Head of caudate nucleus (tissue), 42 donors: ENCODE data around the gene VPS50.

ENCODE experiments used
- DNase-seq, 42 donors: peaks; one replicate each; pipeline versions ENCODE4 v3.0.0 to v3.0.0-alpha.2; 2020 to 2021; ENCODE audit warnings: mixed read lengths in 7 of 42
- intact Hi-C: fragments of 100-400 bp; cut with DNase I; formaldehyde crosslinking; loops from one replicate; pipeline ENCODE4 v1.15.0; 2022

VPS50 gene, protein sequence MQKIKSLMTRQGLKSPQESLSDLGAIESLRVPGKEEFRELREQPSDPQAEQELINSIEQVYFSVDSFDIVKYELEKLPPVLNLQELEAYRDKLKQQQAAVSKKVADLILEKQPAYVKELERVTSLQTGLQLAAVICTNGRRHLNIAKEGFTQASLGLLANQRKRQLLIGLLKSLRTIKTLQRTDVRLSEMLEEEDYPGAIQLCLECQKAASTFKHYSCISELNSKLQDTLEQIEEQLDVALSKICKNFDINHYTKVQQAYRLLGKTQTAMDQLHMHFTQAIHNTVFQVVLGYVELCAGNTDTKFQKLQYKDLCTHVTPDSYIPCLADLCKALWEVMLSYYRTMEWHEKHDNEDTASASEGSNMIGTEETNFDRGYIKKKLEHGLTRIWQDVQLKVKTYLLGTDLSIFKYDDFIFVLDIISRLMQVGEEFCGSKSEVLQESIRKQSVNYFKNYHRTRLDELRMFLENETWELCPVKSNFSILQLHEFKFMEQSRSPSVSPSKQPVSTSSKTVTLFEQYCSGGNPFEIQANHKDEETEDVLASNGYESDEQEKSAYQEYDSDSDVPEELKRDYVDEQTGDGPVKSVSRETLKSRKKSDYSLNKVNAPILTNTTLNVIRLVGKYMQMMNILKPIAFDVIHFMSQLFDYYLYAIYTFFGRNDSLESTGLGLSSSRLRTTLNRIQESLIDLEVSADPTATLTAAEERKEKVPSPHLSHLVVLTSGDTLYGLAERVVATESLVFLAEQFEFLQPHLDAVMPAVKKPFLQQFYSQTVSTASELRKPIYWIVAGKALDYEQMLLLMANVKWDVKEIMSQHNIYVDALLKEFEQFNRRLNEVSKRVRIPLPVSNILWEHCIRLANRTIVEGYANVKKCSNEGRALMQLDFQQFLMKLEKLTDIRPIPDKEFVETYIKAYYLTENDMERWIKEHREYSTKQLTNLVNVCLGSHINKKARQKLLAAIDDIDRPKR

DNA sequence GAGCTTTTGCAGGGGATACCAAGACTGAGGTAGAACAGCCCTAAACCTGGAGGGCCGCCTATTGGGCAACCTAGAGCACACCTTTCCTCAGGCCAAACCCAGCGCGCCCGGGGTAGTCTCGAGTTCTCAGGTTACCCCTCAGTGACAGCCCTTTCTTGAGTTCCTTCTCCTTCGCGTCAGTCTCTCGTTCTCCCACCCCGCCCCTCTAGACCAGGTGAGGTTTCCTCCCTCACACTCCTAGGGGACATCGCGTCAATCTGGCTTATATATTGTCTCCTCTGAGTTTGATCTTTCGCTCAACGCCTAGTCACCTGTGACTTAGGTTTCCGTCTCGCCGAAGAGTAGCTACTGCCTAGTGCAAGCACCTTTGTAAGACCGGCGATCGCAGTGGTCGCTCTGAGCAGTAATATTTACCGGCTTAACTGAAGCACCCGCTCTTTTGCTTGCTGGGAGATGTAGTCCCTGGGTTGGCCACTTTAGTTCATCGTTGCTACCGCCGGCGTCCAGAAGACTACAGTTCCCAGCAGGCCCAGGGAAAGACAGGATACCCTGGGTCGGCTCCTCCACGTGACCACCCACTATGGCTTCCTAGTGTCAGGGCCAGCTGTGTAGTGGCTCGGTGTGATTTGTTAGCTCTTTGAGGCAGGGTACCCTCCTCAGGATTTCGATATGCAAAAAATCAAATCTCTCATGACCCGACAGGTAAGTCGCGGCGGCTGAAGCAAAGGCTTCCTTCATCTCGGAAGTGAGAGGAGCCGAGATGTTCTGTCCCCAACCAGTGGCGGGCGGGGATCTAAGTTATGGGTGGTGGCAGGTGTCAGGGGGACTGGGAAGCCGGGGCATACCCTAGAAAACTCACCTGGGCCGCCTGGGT is at the start of gene VPS50:
TSS of gene VPS50 (plus strand) at position 568 of the 874 bp plus-strand sequence. CDS start at position 670, 102 bp downstream.
- intact Hi-C loops: no loop called here

DNA sequence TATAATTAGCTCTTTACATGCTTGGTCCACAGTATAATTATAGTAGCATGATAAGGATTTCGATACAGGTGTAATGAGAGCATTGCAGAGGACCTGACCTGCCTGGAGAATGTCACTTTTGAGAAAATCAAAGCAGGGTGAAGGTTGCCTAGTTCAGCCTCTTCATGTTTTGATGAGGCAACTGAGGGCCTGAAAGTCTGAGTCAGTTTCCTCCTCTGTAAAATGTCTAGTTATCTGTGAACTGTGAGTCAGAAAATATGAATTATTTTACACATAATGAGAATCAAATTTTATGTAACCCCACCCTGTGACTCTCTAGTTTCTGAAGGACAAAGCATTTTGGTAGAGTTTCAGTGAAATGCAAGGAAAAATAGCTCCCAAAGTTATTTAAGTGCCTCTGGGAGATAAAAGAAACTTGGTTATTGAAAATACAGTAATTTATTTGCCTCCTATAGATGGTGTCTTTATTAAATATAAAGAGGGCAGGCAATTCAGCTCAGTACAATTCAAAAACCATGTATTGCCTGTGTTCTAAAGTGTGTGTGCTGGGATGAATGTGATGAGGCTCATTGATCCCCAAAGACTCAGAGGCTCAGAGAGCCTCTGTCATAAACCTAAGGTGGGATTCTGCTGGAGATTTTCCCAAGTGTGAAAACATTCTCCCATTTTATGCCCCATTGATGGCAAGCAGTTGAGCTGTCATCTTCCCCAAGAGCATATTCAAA is 46.7 kb upstream of the VPS50 start:
- intact Hi-C loops: no loop called here
- DNase-seq: peak in 18 of 42 donors; percentile 1 to 64 (median 14)

More for the DNA sequence above, at the start of gene VPS50:
- DNase-seq: peak; percentile 93 to 100 (median 98)

DNA sequence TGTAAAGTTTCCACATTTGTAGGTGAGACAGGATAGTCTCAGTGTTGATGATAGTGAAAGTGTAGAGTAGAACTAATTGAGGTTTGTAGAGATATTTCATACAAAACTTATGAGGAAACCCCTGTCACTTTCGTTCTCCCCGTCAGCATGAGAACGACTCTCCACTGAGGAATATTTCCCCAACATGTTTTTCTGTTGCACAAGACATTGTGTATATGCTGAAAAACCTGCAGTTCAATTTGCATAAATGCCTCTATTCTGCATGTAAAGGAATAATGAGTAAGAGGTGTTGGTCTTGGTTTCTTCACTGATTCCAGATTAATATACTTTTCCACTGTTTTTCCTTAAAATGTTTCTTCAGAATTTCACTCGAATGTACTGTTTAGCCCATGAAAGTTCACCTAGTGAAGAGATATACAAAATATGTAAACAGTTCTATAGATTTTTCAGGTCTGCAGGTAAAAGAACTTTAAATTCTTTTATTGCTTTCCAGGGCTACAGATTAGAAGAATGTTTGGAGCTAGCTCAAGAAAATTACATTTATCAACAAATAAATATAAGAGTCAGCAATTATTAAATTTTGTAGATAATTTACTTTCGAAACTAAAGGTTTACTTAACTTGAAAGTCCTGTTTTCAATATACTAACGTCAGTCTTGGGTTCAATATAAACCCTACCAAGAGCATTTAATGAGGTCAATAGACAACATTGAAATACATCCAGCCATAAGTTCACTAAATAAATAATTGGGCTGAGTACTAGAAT is 43.1 kb upstream of the VPS50 start:
- DNase-seq: no peak
- intact Hi-C loops: no loop called here

DNA sequence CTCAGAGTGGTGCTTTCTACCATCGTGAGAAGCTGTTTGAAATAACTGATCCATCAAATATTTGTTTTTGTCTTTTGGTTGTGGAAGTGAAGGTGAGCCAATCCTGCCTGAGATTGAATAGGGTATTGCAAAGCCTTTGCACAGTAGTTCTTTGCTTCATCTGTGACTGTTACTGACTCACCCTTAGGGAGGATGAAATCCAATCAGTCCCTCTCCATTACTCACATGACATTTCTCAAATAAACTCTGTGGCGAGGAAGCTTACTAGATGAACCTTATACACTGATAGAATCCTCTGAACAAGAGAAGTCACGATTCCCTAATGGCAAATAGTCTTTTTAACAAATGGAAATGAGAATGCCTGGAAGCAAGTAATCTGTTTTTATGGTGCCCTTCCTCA is 37.8 kb upstream of the VPS50 start:
- no peak for DNase-seq
- intact Hi-C loops: no loop called here

DNA sequence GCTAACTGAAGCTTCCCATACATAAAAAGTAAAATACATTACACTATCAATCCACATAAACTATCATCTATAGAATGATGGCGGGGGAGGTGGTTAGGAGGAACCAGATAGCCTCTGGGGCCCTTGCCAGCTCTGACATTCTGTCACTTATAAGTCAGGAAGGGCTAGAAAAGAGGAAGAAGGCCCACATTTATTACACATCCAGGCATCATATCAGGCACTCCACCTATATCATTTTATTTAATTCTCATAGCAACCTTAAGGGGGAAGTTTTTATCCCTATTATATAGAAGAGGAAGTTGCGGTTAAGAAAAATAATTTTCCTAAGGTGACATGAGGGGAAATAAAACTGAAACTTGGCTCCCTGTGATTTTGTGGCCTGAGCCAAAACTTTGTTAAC is 35.8 kb upstream of the VPS50 start:
- DNase-seq: no peak

DNA sequence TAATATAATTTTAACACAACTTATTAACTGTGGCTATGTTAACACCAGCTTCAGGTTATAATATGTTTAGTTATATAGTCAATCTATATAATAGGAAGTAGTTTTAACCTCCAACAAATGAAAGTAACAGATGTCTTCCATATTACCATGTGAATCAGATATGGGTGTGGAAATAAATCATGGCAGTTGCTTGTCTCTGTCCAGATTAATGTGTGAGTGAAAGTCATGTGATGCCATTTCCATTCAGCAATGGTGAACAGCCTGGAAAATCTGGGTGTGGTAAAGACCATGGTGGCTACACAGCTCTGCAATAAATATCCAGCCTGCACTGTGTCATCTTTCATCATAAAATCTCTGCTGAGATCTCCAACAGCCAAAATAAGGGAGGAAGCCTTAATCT is 33.7 kb upstream of the VPS50 start:
- intact Hi-C loops: no loop called here
- DNase-seq: no peak

More for the DNA sequence above, 35.8 kb upstream of the VPS50 start:
- intact Hi-C loops: no loop called here

DNA sequence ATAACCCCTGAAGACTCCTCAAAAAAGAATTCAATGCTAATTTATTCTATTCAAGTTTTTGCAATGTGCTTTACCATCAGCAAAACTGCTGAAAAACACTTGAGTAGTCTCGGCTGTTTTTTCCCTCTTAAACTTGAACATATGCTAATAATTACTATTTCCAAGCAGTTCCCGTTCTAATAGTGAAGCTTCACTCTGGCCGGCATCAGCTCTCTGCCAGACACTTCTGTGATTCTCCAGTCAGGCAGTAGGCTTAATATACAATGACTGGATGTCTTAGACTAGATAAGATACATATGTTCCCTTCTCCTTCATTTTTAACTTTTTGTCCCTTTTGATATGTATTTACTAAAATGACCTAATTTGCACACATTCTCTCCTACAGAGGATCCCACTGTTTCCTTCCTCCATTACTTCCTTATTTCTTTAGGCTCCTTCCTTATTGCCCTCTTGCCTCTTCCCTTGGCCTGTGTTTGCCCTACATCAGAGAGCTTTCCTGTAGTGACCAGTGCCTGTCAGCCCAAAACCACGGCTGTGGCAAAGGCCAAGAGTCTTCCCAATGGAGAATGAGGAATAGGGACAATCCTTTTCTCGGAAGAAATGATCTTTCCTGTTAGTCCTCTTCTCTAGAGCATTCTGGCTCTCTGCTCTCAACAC is 29.4 kb upstream of the VPS50 start:
- intact Hi-C loops: no loop called here
- DNase-seq: no peak

DNA sequence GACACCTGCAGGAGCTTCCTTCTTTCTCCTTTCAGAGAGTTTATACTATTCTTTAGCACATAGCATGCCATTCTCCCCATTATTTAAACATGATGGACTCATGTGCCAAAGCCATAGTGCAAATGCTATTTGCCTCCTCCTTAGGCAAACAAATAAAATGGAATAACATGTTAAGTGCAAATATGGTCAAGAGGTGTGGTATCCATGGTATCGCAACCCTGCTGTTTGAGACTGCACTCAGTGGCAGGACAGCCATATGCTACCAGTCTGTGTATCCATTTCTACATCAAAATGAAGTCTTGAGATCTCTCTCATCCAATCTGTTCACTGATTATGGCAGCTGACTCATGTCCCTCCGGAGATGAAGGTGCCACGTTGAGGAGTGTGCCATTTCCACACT is 28.7 kb upstream of the VPS50 start:
- intact Hi-C loops: no loop called here
- no peak for DNase-seq

DNA sequence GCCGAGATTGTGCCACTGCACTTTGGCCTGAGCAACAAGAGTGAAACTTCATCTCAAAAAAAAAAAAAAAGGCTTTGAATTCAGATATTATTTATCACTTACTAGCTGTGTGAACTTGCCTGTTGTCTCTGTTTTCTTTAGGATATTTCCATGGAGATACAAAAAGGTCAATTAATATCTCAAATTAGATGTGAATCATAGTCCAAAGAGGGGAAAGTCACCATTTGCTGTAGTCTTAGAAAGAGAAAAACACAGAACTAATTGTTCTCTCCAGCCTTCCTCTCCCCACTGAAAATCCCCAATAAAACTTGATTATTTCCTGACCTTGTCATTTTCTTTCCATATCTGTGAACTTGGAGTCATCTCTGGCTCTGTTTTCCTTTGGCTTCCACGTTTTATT is 27.1 kb upstream of the VPS50 start:
- no peak for DNase-seq
- intact Hi-C loops: no loop called here

DNA sequence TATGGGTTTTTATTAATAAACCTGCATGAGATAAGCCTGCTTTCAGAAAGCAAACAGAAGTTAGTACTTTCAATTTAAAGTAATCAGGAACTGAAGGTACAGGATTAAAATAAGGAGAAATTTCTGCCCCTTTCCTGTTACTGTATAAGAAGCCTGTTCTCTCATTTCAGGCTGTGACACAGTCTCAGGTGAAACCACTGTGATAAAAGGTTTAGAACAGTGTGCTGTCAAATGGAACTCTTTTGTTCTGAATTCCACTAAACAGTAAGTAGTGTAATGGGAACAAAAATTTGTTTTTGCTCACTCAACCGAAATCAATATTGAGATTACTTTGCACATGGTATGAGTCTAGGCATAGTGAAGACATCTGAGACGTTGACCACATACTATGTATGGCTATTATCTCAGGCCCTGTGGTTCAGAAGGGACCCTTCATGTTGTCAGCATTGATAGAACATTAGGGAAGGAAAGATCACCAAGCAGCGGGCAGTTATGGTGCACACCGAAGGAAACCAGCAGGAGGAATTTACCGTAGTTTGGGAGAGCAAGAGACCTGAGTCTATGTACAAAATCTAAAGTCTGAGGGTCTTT is 20.8 kb upstream of the VPS50 start:
- intact Hi-C loops: no loop called here
- DNase-seq: no peak

DNA sequence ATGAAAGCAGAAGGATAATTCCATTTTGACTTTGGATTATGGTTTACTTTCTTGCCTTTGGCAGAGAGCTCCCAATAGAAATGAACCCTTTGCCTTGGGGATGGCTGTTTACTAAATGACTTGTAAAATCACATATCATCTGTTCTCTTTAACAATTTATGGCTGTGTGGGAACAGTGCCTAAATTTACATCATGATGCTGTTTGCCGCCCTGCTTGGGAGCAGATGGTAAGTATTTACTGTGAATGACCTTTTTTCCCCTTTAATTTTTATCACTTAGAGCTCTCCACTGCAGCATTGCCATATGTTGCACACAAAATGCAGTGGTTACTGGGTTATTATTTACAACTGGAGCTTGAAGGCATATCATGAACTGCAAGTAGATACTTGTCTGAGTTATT is 19.3 kb upstream of the VPS50 start:
- no peak for DNase-seq
- intact Hi-C loops: no loop called here

DNA sequence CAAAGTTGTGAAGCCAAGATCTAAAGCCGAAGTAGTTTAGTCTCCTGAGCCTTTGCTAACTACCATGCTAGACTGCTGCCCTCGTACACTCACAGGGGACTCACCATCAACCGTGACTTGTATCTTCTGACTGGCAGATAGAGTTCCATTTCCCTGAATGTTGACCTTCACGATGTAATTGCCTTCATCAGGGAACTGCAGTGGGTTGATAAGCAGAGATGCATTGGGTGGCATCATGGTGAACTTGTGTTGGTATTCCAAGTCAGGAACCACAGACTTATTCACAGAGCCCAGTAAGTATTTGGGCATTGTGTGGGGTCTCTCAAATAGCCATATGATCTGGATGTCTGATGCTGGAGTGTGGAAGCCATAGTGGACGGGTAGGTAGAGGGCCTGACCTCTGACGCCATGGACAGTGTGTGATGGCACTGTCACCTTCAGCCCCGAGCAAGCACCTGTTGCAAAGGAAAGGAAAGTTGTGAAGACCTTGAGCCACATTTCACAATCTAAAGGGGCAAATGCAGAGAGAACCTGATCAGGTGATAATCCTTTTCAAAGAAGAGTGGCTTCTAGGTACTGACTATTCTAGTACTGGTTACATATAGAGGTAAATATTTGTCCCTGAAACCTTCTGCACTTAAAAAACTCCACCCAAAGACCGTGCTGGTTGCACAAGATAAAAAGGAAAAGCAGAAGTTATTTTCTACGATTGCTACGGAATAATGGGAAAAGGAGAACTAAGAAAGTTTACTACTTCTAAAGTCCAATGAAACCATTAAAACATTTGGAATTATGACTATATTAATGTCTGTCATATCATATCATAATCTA is 13.0 kb upstream of the VPS50 start:
- no peak for DNase-seq
- intact Hi-C loops: no loop called here

DNA sequence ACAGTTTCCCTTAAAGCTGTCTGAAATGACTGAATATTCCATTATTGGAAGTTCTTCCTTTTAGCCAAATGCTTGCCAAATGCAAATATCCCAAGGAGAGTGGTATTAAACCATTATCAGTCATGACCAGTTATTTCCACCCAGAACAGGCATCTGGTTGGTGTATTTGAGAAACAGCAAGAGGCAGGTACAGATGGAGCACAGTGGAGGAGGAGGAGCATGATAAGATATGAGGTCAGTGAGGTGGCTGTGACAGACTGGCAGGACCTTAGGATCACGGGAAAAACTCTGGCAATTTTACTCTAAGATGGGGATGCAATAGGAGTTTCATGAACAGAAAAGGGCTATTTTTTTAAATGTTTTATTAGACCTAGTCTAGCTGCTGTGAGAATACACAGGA is 12.3 kb upstream of the VPS50 start:
- no peak for DNase-seq
- intact Hi-C loops: no loop called here

DNA sequence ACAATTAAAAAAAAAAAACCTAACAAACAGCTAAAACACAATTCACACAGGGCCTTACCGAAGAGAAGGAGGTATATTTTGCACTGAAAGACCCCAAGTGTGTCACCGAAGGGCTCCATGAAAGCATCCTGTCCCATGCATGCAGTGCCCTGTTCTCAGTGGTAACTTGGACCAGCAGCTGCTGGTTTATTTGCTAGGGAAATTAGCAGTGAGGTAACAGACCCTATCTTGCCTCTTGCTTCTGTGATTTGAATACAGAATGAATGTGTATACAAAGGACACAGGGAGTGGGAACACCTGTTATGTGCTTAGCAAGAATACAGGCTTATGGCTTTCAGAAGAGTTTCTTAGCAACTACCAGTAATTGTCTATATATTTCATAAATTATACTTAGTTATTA is 5.9 kb upstream of the VPS50 start, which contains the start of gene HEPACAM2:
TSS of gene HEPACAM2 (minus strand) at position 160 of the 400 bp plus-strand sequence.
- intact Hi-C loops: no loop called here
- DNase-seq: no peak

DNA sequence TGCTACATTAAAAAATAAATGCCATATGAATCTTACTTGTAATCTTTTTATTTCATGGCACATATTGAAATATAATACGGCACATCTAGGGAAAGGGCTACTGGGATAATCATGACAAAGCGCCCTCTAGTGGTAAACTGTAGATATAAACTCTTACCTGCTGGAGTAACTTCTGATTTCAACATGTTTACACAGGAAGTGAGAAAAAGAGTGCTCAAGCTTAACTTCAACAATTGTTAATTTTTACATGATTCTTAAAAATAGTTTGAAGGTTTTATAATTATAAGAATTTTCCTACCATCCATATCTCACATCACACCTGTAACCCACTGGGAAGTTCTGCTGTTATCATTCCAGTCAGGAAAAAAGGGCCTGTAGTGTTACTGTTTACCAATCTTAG is 3.9 kb upstream of the VPS50 start:
- DNase-seq: peak in 7 of 42 donors; percentile 12 to 49 (median 22)
- intact Hi-C loops: no loop called here

DNA sequence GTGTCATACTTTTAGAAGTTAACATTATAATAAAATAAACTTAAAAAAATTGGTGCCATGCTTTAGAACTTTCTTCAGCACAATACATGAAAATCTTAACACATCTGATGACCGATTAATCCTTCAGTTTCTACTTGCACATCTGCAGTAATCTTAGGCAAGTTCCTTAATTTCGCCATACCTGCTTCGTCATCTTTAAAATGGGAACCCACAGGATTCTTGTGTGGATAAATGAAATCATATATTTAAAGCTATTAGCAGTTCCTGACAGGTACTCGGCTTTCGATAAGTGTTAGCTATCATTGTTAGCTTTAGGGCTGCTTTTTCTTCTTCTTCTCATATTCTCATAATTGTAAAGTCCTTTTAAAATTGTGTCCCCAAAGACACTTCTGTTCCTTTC is 907 bp upstream of the VPS50 start:
- no peak for DNase-seq
- intact Hi-C loops: no loop called here
